AG09319 (cell line): ENCODE measurements around the gene TEX53.

Experiments
- DNase-seq: peaks from one replicate; pipeline ENCODE4 v3.0.0-alpha.2; 2010; ENCODE audit warnings: low read depth; ENCODE audit errors: extremely low read depth
- TF ChIP-seq, protein P1 (sequence below): IDR thresholded peaks from 2 replicates; pipeline ENCODE4 v1.5.1; 2011; ENCODE audit warnings: low read depth, mild to moderate bottlenecking, inconsistent platforms, low read length, moderate library complexity

TEX53 gene

DNA sequence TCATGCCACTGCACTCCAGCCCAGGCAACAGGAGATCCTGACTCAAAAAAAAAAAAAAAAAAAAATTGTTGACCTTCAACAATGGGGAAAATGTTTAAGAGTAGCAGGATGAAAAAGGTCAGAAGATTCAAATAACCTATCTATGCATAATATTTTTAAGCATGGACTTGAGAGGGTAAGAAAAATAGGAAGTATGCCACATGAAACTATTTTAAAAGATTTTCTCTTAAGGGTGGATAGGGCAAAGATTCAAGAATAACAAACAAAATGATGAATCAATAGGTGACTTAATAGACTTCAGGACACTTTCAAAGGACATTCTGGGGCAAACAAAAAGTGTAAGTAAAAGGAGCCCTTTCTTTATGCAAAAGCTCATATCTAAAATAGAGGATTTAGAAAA lies 21.2 kb upstream of the TEX53 start:
- TF ChIP-seq, protein P1, sequence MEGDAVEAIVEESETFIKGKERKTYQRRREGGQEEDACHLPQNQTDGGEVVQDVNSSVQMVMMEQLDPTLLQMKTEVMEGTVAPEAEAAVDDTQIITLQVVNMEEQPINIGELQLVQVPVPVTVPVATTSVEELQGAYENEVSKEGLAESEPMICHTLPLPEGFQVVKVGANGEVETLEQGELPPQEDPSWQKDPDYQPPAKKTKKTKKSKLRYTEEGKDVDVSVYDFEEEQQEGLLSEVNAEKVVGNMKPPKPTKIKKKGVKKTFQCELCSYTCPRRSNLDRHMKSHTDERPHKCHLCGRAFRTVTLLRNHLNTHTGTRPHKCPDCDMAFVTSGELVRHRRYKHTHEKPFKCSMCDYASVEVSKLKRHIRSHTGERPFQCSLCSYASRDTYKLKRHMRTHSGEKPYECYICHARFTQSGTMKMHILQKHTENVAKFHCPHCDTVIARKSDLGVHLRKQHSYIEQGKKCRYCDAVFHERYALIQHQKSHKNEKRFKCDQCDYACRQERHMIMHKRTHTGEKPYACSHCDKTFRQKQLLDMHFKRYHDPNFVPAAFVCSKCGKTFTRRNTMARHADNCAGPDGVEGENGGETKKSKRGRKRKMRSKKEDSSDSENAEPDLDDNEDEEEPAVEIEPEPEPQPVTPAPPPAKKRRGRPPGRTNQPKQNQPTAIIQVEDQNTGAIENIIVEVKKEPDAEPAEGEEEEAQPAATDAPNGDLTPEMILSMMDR, result no peak
- DNase-seq, result no peak

DNA sequence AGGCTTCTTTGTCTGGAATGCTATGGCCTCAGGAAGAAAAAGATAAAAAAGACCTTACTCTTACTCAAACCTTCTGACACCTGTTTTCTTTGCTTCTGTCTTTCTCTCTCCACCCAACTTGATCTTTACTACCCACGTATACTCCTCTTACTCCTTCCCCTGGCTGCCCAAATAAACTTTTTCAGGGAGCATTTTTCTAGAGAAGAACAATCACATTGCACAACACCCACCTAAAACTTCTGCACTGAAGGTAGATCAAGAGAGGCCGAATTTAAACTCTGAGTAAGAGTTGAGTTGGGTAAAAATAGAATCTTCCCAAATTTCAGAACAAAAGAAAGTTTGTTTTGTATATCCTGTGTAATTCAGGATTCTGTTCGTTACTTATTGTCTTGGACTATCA lies 20.5 kb upstream of the TEX53 start:
- no peak for DNase-seq
- TF ChIP-seq, protein P1, result no peak

DNA sequence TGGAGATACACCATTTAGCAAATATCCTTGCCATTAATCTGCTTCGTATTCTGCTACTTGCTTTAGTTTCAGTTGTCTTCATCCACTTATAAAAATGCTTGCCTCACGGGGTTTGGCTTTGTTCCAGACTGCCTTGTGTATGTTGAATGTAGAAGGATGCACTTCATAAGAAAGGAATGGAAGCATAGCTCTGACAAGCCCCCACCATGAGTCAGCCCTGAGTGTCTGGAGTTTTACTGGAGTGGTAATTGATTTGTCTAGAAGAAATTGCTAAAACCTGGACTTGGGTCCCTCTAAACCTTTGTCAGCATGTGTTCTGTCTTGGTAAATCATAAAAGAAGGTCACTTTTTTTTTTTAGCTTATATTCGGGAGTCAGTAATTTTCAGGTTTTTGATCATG lies 19.8 kb upstream of the TEX53 start:
- DNase-seq, result peak; percentile 96

DNA sequence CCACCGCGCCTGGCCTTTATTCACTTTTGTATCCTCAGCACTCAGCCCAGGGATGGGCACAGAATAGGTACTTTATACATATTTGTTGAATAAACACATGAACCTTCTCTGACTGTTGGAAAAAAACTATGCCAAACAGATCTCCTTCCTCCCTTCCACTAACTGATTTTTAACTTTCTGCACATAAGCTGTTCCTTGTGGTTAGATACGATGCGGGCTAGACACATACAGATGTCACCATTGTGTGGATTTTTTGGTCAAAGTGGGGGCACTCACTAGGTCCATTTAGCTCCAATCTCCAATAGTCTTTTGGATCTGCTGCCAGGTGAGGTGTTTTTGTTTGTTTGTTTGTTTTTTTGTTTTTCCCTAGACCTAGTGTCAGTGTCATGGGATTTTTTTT lies 19.3 kb upstream of the TEX53 start:
- TF ChIP-seq, protein P1, result no peak
- no peak for DNase-seq

More for the DNA sequence above, 19.8 kb upstream of the TEX53 start:
- TF ChIP-seq, protein P1, result no peak

DNA sequence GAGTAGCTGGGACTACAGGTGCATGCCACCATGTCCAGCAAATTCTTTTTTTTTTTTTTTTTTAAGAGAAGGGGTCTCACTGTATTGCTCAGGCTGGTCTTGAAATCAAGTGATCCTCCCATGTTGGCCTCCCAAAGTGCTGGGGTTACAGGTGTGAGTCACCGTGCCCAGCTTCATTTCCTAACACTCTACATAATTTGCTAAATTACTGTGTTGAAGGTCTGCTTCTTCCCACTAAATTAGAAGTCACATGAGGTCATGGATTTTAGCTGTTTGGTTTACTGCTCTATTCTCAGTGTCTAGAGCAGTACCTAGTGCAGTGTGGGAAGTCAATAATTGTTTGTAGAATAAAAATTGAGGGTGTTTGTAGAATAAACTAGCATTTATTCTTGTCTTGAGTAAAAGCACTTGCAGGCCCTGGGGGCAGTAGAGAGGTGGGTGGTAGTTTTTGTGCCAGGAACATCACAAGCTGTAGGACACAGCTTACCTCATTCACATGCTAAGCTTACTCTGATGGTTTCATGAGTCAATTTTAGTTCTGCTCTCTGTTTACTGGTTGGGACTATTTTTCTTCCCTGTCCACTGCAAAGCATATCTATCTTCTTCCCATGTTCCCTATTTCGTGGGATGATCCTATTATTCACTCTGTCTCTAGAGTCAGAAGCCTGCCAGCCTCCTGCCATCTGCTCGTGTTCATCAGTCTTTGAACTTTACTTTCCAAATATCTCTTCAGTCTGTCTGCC lies 17.4 kb upstream of the TEX53 start:
- TF ChIP-seq, protein P1, result no peak
- no peak for DNase-seq

DNA sequence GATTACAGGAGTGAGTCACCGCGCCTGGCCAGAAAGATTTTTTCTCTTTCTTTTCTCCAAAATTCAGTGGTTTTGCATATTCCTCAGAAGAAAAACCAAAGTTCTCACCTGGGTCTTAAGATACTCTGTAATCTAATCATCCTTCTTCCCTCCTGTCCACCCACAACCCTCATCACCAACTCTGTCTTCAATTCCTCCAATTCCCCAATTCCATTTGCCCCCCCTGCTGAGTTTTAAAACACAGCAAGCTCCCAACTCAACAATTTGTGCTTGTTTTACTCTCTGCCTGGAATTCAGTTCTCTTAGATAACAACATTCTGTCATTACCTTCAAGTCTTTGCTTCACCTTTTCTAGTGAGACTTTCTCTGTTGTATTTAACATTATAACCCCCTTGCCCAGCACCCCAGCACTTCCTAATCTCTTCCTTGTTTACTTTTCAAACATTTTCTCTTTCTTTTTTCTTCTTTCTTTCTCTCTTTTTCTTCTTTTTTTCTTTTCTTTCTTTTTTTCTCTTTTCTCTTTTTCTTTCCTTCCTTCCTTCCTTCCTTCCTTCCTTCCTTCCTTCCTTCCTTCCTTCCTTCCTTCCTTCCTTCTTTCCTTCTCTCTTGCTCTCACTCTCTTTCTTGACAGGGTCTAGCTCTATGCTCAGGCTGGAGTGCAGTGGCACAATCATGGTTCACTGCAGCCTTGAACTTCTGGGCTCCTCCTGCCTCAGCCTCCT lies 16.6 kb upstream of the TEX53 start:
- DNase-seq, result no peak
- TF ChIP-seq, protein P1, result no peak

DNA sequence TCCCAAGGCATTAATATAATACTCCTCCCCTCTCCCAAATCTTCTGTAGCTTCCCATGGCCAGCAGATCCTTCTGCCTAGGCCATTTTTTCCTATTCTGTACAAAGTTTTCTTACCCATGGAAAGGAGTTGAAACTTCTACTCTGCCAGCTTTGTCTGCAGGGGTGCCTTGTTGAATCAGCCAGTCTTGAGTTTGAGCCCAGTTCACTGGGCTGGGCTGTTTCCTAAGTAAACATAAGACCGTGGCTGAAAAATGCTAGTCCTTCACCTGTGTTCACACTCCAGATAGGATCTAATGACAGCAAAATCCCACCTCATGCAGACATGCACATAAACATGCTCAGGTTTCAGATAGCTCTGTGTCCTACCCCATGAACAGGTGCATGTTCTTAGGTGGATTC lies 14.0 kb upstream of the TEX53 start:
- no peak for DNase-seq
- TF ChIP-seq, protein P1, result no peak
